CD8-positive, alpha-beta memory T cell (primary cell): ENCODE results near the gene GUCY1A2. TPM values are rescaled to one million over a fixed set of nuclear protein-coding genes. Genes with fewer than 3 reads are reported as not detected.

ENCODE experiments used
- CTCF ChIA-PET: fragments of 350-600 bp; sonication (Branson Sonifier 250); formaldehyde crosslinking; loops from one replicate; lab custom pipeline; 2021; ENCODE audit warnings: antibody characterized with exemption; lab: Charles Lee
- POLR2A ChIA-PET: fragments of 350-600 bp; sonication (Branson Sonifier 250); formaldehyde crosslinking; loops from one replicate; lab custom pipeline; 2021; ENCODE audit warnings: antibody characterized with exemption; lab: Charles Lee
- DNase-seq, 5 donors: peaks; one replicate each; pipeline versions ENCODE4 v3.0.0 to v3.0.0-alpha.2; 2020 to 2022; ENCODE audit warnings: mixed read lengths in 1 of 5
- H3K27ac ChIP-seq: one replicate; pipeline ENCODE4 v1.7.0; 2013; ENCODE audit warnings: low read depth, mild to moderate bottlenecking, low read length, moderate library complexity
- H3K27me3 ChIP-seq: 2 replicates; pipeline ENCODE4 v1.7.0; 2013; ENCODE audit warnings: low read length, mild to moderate bottlenecking; ENCODE audit not compliant: insufficient read depth, poor library complexity, severe bottlenecking
- H3K36me3 ChIP-seq: 2 replicates; pipeline ENCODE4 v1.7.0; 2013; ENCODE audit warnings: mild to moderate bottlenecking, low read length, moderate library complexity; ENCODE audit not compliant: insufficient read depth
- H3K4me1 ChIP-seq: 2 replicates; pipeline ENCODE4 v1.7.0; 2013; ENCODE audit warnings: mild to moderate bottlenecking, low read length, moderate library complexity; ENCODE audit not compliant: insufficient read depth
- H3K4me3 ChIP-seq: 2 replicates; pipeline ENCODE4 v1.7.0; 2013; ENCODE audit warnings: mild to moderate bottlenecking, low read length
- H3K9me3 ChIP-seq: 2 replicates; pipeline ENCODE4 v1.7.0; 2013; ENCODE audit warnings: mild to moderate bottlenecking, low read length
- H3K27ac Mint-ChIP-seq, 8 donors: one replicate each; pipeline ENCODE4 v1.8.0; 2020 to 2021; ENCODE audit warnings: mixed read lengths in 8 of 8, mild to moderate bottlenecking in 6 of 8, inconsistent platforms in 3 of 8, moderate library complexity in 3 of 8
- H3K27me3 Mint-ChIP-seq, 2 donors: one replicate each; pipeline ENCODE4 v1.8.0; 2020 to 2021; ENCODE audit warnings: mixed read lengths in 2 of 2, mild to moderate bottlenecking in 1 of 2, moderate library complexity in 1 of 2
- H3K36me3 Mint-ChIP-seq, 3 donors: one replicate each; pipeline ENCODE4 v1.8.0; 2020 to 2021; ENCODE audit warnings: mixed read lengths in 3 of 3, inconsistent platforms in 1 of 3, mild to moderate bottlenecking in 1 of 3
- H3K4me1 Mint-ChIP-seq, 3 donors: one replicate each; pipeline ENCODE4 v1.8.0; 2020 to 2021; ENCODE audit warnings: mixed read lengths in 3 of 3, inconsistent platforms in 1 of 3, mild to moderate bottlenecking in 1 of 3
- H3K4me3 Mint-ChIP-seq, 7 donors: one replicate each; pipeline ENCODE4 v1.8.0; 2020 to 2021; ENCODE audit warnings: mixed read lengths in 7 of 7, mild to moderate bottlenecking in 6 of 7, moderate library complexity in 4 of 7, inconsistent platforms in 2 of 7
- H3K9me3 Mint-ChIP-seq, 5 donors: one replicate each; pipeline ENCODE4 v1.8.0; 2020 to 2022; ENCODE audit warnings: mixed read lengths in 5 of 5, mild to moderate bottlenecking in 3 of 5, moderate library complexity in 2 of 5, inconsistent platforms in 1 of 5
- polyA plus RNA-seq: library from polyadenylated mRNA; unstranded; fragments of 300-500 nt; fragmentation: Illumina TruSeq; gene quantifications from one replicate; pipeline ENCODE4 v1.2.3, GENCODE V29; 2021
- total RNA-seq, 2 experiments: library from RNA; stranded (reverse); gene quantifications; one replicate each; pipeline ENCODE4 v1.2.3, GENCODE V29; 2021

GUCY1A2 gene
- total and polyA plus RNA-seq, 3 experiments from 2014 or later, result not detected

DNA sequence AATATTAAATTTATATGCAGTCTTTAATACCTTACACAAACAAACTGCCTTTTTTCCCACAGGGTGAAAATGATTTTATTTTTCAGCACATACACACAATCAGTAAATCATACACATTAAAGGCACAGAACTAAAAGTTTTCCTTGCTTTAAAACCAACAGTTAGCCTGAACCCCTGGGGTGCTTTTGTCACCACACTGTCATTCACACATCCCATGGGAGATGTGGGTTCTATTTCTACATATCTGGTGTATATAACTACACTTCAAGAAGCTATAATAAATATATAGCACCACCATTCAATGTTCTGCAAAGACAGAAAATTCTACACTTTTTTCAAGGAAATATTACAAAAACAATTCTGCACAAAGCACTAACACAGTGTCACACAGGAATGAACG, 197.0 kb downstream of the GUCY1A2 start:
- Mint-ChIP-seq H3K27ac (no peak overlapping the region), H3K4me1 (no peaks in the 10 kb centered on the region), H3K36me3 (no peaks in the 10 kb centered on the region), H3K9me3 (peaks cover 0 to 18% (median 5%) of the 10 kb centered on the region in 5 donors), H3K4me3 (no peak overlapping the region), H3K27me3 (no peaks in the 10 kb centered on the region)
- no peak for DNase-seq
- POLR2A ChIA-PET, result no interaction called here
- CTCF ChIA-PET, result no interaction called here
- Histone ChIP-seq H3K27ac (no peak overlapping the region), H3K4me1 (no peaks in the 10 kb centered on the region), H3K4me3 (no peak overlapping the region), H3K9me3 (no peaks in the 10 kb centered on the region), H3K27me3 (no peaks in the 10 kb centered on the region), H3K36me3 (no peaks in the 10 kb centered on the region)

DNA sequence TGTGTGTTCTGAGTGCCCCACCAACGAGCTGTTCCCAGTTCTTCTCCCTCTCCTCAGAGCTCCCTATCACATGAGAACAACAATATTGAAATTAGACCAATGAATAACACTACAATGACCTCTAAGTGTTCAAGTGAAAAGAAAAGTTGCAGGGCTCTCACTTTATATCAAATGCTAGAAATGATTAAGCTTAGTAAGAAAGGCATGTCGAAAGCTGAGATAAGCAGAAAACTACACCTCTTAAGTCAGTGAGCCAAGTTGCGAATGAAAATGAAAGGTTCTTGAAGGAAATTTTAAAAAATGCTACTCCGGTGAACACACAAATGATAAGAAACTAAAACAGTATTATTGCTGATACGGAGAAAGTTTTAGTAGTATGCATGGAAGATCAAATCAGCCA, 199.8 kb downstream of the GUCY1A2 start:
- Histone ChIP-seq H3K27me3 (no peaks in the 10 kb centered on the region), H3K9me3 (no peaks in the 10 kb centered on the region), H3K4me1 (no peaks in the 10 kb centered on the region), H3K4me3 (no peak overlapping the region), H3K36me3 (no peaks in the 10 kb centered on the region), H3K27ac (no peak overlapping the region)
- ChIA-PET CTCF (no interaction called here), POLR2A (no interaction called here)
- Mint-ChIP-seq H3K36me3 (no peaks in the 10 kb centered on the region), H3K9me3 (peaks cover 0 to 22% (median 5%) of the 10 kb centered on the region in 5 donors), H3K27ac (no peak overlapping the region), H3K4me3 (no peak overlapping the region), H3K27me3 (no peaks in the 10 kb centered on the region), H3K4me1 (no peaks in the 10 kb centered on the region)
- no peak for DNase-seq

DNA sequence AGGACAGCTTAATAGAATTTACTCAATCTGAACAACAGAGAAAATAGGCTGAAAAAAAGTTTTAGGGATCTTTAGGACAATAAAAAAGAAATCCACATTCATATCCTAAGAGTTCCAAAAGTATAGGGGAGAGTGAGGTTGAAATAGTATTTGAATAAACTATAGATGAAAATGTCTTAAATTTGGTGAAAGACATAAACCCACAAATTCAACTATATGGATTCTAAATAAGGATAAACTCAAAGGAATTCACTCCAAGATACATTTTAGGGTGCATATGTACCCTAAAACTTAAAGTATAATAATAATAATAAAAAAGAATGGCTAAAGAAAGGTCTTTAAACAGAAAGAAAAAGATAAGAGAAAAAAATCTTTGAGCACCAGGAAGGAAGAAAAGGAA, 203.1 kb downstream of the GUCY1A2 start:
- H3K27me3 Mint-ChIP-seq, result no peaks in the 10 kb centered on the region
- H3K4me3 Mint-ChIP-seq, result no peak overlapping the region
- H3K9me3 ChIP-seq, result no peaks in the 10 kb centered on the region
- H3K27ac Mint-ChIP-seq, result no peak overlapping the region
- no peaks in the 10 kb centered on the region for H3K36me3 Mint-ChIP-seq
- ChIA-PET POLR2A (no interaction called here), CTCF (no interaction called here)
- DNase-seq, result no peak
- H3K4me3 ChIP-seq, result no peak overlapping the region
- no peak overlapping the region for H3K27ac ChIP-seq
- H3K27me3 ChIP-seq, result no peaks in the 10 kb centered on the region
- no peaks in the 10 kb centered on the region for H3K4me1 Mint-ChIP-seq
- H3K4me1 ChIP-seq, result no peaks in the 10 kb centered on the region
- no peaks in the 10 kb centered on the region for H3K36me3 ChIP-seq
- peaks cover under 1 to 26% (median 3%) of the 10 kb centered on the region in 5 donors for H3K9me3 Mint-ChIP-seq

DNA sequence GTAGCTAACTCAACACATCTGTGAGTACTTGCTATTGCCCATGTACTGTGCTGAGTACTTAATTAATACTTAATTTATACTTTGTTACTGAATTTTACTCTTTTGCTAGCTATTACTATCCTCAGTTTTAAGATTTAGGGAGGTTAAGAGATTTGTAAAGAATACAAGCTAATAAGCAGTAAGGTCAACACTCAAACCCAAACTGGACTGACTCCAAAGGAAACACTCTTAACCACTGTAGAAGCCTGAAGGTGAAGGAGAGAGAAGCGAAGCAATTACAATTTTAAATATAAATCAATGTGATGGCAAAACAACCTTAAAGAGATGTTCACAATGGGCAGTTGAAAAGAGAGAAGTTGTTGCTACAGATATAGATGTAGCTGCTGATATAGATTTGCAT, 204.5 kb downstream of the GUCY1A2 start:
- Mint-ChIP-seq H3K4me3 (no peak overlapping the region), H3K36me3 (no peaks in the 10 kb centered on the region), H3K4me1 (no peaks in the 10 kb centered on the region), H3K9me3 (peaks cover 3 to 24% (median 6%) of the 10 kb centered on the region in 5 donors), H3K27ac (no peak overlapping the region), H3K27me3 (no peaks in the 10 kb centered on the region)
- no peaks in the 10 kb centered on the region for H3K4me1 ChIP-seq
- no peak for DNase-seq
- no peaks in the 10 kb centered on the region for H3K36me3 ChIP-seq
- CTCF ChIA-PET, result no interaction called here
- H3K9me3 ChIP-seq, result no peaks in the 10 kb centered on the region
- no peaks in the 10 kb centered on the region for H3K27me3 ChIP-seq
- POLR2A ChIA-PET, result no interaction called here
- H3K4me3 ChIP-seq, result no peak overlapping the region
- H3K27ac ChIP-seq, result no peak overlapping the region

DNA sequence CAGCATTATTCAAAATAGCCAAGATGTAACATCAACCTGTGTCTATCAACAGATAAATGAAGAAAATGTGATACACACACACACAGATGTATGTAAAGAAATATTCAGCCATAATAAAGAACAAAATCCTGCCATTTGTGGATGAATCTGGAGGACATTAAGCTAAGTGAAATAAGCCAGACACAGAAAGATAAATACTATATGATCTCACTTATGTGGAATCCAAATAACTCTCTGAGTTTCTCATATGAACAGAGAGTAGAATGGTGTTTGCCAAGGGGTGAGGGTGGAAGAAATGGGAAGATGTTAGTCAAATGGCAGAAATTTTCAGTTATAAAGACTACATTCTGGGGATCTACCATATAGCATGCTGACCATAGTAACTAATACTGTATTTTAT, 224.2 kb downstream of the GUCY1A2 start:
- Mint-ChIP-seq H3K4me1 (no peaks in the 10 kb centered on the region), H3K27ac (no peak overlapping the region), H3K9me3 (peaks cover 1 to 13% (median 11%) of the 10 kb centered on the region in 5 donors), H3K4me3 (no peak overlapping the region), H3K36me3 (no peaks in the 10 kb centered on the region), H3K27me3 (no peaks in the 10 kb centered on the region)
- POLR2A ChIA-PET, result no interaction called here
- no peaks in the 10 kb centered on the region for H3K27me3 ChIP-seq
- H3K4me1 ChIP-seq, result no peaks in the 10 kb centered on the region
- H3K9me3 ChIP-seq, result no peaks in the 10 kb centered on the region
- CTCF ChIA-PET, result no interaction called here
- H3K27ac ChIP-seq, result no peak overlapping the region
- no peak for DNase-seq
- no peak overlapping the region for H3K4me3 ChIP-seq
- no peaks in the 10 kb centered on the region for H3K36me3 ChIP-seq

DNA sequence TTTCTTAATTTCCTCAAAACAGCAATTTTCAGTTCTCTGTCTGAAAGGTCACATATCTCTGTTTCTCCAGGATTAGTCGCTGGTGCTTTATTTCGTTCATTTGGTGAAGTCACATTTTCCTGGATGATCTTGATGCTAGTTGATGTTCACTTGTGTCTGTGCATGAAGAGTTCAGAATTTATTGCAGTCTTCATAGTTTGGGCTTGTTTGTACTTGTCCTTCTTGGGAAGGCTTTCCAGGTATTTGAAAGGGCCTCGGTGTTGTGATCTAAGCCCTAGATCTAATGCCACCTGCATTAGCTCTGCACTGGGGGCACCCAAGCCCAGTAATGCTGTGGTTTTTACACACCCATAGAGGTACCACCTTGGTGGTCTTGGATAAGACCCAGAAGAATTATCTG, 228.9 kb downstream of the GUCY1A2 start:
- Mint-ChIP-seq H3K9me3 (peaks cover 4 to 23% (median 8%) of the 10 kb centered on the region in 5 donors), H3K27me3 (no peaks in the 10 kb centered on the region), H3K27ac (no peak overlapping the region), H3K4me3 (no peak overlapping the region), H3K4me1 (no peaks in the 10 kb centered on the region), H3K36me3 (no peaks in the 10 kb centered on the region)
- ChIA-PET POLR2A (interaction anchor here (0.6 kb wide), 1 partner anchor 1020 kb away, joined by 4 read pairs; no protein-coding TSS in a partner anchor), CTCF (no interaction called here)
- Histone ChIP-seq H3K27me3 (no peaks in the 10 kb centered on the region), H3K4me1 (no peaks in the 10 kb centered on the region), H3K4me3 (no peak overlapping the region), H3K27ac (no peak overlapping the region), H3K36me3 (no peaks in the 10 kb centered on the region), H3K9me3 (no peaks in the 10 kb centered on the region)
- no peak for DNase-seq

DNA sequence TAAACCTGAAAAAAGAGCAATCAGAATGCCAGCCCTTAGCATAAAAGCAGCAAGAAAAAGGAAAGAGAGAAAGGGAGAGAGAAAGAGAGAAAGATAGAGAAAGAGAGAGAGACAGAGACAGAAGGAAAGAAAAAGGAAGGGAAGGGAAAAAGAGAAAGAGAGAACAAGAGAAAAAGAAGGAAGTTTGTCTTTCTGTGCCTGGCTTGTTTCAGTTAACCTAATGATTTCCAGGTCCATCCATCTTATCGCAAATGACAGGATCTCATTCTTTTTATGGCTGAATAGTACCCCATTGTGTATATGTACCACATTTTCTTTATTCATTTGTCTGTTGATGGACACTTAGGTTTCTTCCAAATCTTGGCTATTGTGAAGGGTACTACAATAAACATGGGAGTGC, 230.8 kb downstream of the GUCY1A2 start:
- CTCF ChIA-PET, result no interaction called here
- no peaks in the 10 kb centered on the region for H3K36me3 ChIP-seq
- no peaks in the 10 kb centered on the region for H3K4me1 Mint-ChIP-seq
- H3K36me3 Mint-ChIP-seq, result no peaks in the 10 kb centered on the region
- no peak overlapping the region for H3K4me3 Mint-ChIP-seq
- H3K27me3 ChIP-seq, result no peaks in the 10 kb centered on the region
- H3K4me1 ChIP-seq, result no peaks in the 10 kb centered on the region
- peaks cover 2 to 23% (median 7%) of the 10 kb centered on the region in 5 donors for H3K9me3 Mint-ChIP-seq
- POLR2A ChIA-PET, result no interaction called here
- H3K9me3 ChIP-seq, result no peaks in the 10 kb centered on the region
- H3K27ac Mint-ChIP-seq, result no peak overlapping the region
- DNase-seq, result no peak
- H3K27me3 Mint-ChIP-seq, result no peaks in the 10 kb centered on the region
- H3K27ac ChIP-seq, result no peak overlapping the region
- no peak overlapping the region for H3K4me3 ChIP-seq

DNA sequence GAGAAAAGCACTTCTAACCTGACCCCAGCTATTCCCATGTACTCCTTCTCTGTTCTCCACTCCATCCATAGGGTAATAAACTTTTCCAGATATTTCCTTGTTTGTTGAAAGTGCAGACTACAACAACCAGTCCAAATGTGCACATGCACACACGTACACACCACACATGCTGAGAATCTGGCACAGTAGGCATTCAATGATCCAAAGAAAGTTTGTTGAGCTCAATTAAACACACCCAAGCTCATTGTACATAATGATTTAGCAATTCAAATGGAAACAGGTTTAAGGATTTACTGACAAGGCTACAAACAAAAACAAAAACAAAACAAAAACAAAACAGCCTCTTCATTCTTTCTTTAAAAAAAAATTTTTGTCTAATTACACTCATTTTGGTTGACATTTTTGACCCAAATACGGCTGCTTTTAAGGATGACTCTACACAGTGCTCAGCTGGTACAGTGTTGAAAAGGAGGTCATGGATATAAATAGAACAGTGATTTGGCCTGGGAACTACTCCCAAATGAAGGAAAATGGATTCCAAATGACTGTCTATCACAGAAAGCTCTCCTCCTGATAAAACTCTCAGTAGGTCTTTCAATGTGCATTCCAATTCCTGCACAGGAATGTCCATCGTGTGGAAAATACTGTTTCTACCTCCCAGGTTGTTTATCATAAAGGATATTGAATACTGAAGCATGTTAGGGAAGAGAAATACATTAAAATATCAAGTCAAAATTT, 232.2 kb downstream of the GUCY1A2 start:
- Mint-ChIP-seq H3K27ac (no peak overlapping the region), H3K9me3 (peaks cover 0 to 25% (median 9%) of the 10 kb centered on the region in 5 donors), H3K4me1 (no peaks in the 10 kb centered on the region), H3K27me3 (no peaks in the 10 kb centered on the region), H3K36me3 (no peaks in the 10 kb centered on the region), H3K4me3 (no peak overlapping the region)
- Histone ChIP-seq H3K27ac (no peak overlapping the region), H3K36me3 (no peaks in the 10 kb centered on the region), H3K27me3 (no peaks in the 10 kb centered on the region), H3K9me3 (no peaks in the 10 kb centered on the region), H3K4me3 (no peak overlapping the region), H3K4me1 (no peaks in the 10 kb centered on the region)
- DNase-seq, result no peak
- POLR2A ChIA-PET, result no interaction called here
- CTCF ChIA-PET, result no interaction called here
